ENCODE results near the gene DUSP10.

GRCh38 chr1:221711656-221712055 is 30.2 kb downstream of the DUSP10 start:
- no peak for TF ChIP-seq POLR2A (IDR thresholded peaks at IDR 0.05)
- TF ChIP-seq CTCF (IDR thresholded peaks at IDR 0.05) = no peak
